Measurements from ENCODE around the gene TFAP2B.

Gene TFAP2B

DNA sequence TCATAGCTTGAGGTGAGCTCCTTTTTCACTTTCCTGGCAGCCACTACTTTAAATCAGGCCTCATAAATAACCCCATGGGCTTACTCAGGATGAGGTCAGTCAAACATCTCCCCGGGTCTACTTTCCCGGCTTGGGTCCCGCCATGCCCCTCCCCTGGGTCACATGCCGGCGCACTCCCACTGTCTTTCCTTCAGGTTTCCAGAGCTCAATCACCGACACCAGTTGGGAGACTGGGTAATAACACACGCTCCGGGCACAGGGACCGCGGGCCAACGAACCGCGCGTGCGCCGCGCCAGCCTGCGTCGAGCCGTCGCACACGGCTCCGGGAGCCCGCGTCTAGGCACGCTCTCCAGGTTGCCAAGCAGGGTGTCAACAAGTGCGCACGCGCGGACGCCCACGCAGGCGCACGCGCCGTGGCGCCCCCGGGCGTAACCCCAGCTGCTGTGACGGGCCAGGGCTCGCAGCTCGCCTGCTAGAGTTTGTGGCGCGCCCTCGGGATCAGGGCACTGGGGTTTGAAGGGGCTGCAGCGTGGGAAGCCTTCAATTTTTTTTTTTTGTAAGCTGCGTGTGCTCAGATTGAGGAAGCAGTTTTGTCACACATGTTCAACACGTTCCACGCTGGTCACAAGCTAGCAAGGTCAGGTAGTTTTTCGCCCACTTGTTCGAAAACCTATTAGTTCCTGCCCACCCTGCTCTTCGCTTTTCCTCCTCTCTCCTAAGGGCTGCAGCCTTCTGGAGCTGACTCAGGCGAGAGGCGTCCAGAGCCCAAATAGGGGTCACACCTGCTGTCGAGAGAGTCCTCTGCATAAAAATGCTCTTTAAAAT is 31.8 kb downstream of the TFAP2B start:
- in situ Hi-C loops (cut with MboI; ENCODE audit: low sequenced_read_pairs, unreplicated experiment) = no loop called here
- no peak for DNase-seq (ENCODE audit: low spot score)
- TF ChIP-seq, protein P1, sequence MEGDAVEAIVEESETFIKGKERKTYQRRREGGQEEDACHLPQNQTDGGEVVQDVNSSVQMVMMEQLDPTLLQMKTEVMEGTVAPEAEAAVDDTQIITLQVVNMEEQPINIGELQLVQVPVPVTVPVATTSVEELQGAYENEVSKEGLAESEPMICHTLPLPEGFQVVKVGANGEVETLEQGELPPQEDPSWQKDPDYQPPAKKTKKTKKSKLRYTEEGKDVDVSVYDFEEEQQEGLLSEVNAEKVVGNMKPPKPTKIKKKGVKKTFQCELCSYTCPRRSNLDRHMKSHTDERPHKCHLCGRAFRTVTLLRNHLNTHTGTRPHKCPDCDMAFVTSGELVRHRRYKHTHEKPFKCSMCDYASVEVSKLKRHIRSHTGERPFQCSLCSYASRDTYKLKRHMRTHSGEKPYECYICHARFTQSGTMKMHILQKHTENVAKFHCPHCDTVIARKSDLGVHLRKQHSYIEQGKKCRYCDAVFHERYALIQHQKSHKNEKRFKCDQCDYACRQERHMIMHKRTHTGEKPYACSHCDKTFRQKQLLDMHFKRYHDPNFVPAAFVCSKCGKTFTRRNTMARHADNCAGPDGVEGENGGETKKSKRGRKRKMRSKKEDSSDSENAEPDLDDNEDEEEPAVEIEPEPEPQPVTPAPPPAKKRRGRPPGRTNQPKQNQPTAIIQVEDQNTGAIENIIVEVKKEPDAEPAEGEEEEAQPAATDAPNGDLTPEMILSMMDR (IDR thresholded peaks at IDR 0.05; ENCODE audit: borderline replicate concordance, control extremely low read depth, extremely low read depth, insufficient read depth, missing control alignments) = no peak

DNA sequence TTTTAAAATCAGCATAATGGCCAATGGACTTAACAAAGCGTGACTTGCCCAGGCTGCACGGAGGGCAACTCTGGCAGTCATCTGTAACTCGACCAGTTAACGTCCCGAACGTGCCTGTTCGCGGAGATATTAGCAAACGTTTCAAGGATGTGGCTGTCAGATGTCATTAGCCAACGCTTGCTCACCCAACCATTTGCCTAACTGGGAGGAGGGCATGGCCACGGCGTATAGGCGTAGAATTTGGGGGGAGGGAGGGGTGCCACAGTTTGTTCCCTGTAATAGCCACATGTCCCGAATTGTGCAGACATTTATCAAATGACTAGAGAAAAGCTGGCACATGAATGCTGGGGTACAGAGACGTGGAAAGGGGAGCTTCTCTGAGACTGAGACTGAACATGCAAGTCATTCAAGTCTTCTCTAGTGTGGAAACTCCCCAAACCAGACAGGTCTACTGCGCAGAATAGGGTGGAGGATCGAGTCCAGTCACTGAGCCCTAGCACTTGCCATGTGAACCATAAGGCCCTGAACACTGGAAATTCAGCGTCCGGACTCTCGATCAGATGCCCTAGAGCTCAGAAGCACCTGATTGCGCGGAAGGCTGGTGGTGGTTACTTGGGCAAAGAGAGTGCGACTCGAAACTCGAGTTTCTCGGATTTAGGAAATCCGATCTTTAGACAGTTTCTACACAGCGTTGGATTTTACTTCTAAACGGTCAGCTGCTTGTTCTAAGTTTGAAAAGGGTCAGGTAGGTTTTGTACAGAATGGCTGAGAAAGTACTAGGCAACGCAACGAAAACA is 32.6 kb downstream of the TFAP2B start:
- TF ChIP-seq, protein P1 (IDR thresholded peaks at IDR 0.05; ENCODE audit: borderline replicate concordance, control extremely low read depth, extremely low read depth, insufficient read depth, missing control alignments) = no peak
- in situ Hi-C loops (cut with MboI; ENCODE audit: low sequenced_read_pairs, unreplicated experiment) = no loop called here
- no peak for DNase-seq (ENCODE audit: low spot score)

DNA sequence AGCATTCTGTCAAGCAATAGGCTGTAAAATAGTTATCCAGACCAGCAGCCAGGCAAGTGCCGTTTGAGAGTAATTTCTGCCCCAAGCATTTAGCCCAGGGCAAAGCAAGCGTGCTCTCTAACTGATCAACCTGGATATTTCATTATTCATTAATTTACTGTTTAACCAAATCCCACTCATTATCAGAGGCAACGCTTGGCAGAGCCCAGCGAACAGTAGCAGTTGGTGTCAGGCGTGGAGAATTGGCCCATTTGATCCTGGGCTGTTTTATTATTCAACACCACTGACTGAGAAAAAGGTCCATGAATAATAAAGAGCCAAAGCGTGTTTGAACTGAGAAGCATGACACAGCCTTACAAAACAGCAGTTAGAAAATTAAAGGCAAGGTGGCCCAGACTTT is 35.3 kb downstream of the TFAP2B start:
- in situ Hi-C loops (cut with MboI; ENCODE audit: low sequenced_read_pairs, unreplicated experiment) = no loop called here
- TF ChIP-seq, protein P1 (IDR thresholded peaks at IDR 0.05; ENCODE audit: borderline replicate concordance, control extremely low read depth, extremely low read depth, insufficient read depth, missing control alignments) = no peak
- no peak for DNase-seq (ENCODE audit: low spot score)

DNA sequence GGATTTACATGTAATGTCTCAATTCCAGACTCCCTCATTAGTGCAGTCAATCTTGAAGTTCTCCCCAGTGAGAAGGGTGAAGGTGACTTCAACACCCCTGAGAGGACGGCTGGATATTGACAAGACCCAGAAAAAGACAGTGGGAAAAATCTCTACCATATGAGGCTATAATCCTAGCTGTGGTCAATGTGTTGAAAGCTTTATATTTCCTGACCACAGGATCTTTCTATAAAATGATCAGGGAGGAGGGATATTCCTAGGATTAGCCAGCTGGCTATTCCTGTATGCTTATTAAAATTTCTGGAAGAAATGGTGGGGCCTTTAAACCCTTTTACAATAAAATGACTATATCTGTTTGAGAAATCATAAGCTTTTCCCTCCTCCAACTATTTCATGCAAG is 43.0 kb downstream of the TFAP2B start:
- TF ChIP-seq, protein P1 (IDR thresholded peaks at IDR 0.05; ENCODE audit: borderline replicate concordance, control extremely low read depth, extremely low read depth, insufficient read depth, missing control alignments) = no peak
- in situ Hi-C loops (cut with MboI; ENCODE audit: low sequenced_read_pairs, unreplicated experiment) = no loop called here
- no peak for DNase-seq (ENCODE audit: low spot score)

DNA sequence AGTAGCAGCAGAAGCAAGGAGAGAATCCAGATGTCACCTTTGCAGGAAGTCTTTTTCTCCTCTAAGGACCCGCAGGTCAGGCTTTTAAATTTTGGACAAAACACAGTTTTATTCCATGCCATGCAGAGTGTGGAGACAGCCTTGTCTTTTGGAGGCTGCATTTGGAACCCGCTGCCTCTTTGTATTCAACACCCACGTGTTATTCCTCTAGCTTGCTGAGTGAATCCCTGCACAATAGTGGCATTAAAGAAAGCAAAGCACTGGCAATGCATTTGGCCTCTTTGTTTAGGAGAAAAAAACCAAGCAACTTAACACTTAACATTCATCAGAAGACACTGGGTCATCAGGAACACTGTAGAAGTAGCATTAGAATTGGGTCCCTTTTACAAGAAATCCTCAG is 43.5 kb downstream of the TFAP2B start:
- TF ChIP-seq, protein P1 (IDR thresholded peaks at IDR 0.05; ENCODE audit: borderline replicate concordance, control extremely low read depth, extremely low read depth, insufficient read depth, missing control alignments) = no peak
- DNase-seq (ENCODE audit: low spot score) = no peak
- in situ Hi-C loops (cut with MboI; ENCODE audit: low sequenced_read_pairs, unreplicated experiment) = no loop called here

DNA sequence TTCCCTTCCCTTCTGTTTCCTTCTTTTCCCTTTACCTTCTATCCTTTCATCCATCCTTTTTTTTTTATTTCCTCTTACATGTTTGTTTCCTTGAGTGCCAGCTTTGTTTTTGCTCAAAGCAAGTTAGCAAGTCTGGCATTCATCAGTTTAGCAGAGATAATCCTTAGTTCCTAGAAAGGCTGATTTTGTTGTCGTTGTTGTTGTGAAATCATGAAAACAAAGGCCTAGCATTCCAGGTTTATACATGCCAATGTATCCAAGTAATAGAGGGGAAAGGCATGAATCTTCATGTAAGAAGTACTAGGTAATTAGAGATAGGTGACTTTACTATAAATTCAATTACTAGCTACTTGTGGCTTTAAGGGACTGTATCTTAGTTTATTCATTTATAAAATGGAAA is 45.9 kb downstream of the TFAP2B start:
- TF ChIP-seq, protein P1 (IDR thresholded peaks at IDR 0.05; ENCODE audit: borderline replicate concordance, control extremely low read depth, extremely low read depth, insufficient read depth, missing control alignments) = no peak
- in situ Hi-C loops (cut with MboI; ENCODE audit: low sequenced_read_pairs, unreplicated experiment) = no loop called here
- no peak for DNase-seq (ENCODE audit: low spot score)
